OCI-LY1 (cell line): ENCODE data around the gene PPP5C.

Source experiments
- H2AFZ ChIP-seq: fragments of 200-600 bp; sonication (generic), shearing (Covaris generic); 2 replicates; pipeline ENCODE4 v1.6.0; 2014; ENCODE audit warnings: antibody characterized with exemption, mild to moderate bottlenecking, low read length
- H3F3A ChIP-seq: fragments of 200-600 bp; sonication (generic), shearing (Covaris generic); 2 replicates; pipeline ENCODE4 v1.6.0; 2014; ENCODE audit warnings: mild to moderate bottlenecking, antibody characterized with exemption, low read length, moderate library complexity; ENCODE audit not compliant: insufficient read depth
- H3K27ac ChIP-seq: fragments of 200-600 bp; sonication (generic); 2 replicates; pipeline ENCODE4 v1.5.1; 2014; ENCODE audit warnings: low read length, mixed run types, mild to moderate bottlenecking, low read depth; ENCODE audit not compliant: poor library complexity, severe bottlenecking
- H3K27me3 ChIP-seq: fragments of 200-600 bp; sonication (generic); 2 replicates; pipeline ENCODE4 v1.6.0; 2014; ENCODE audit warnings: antibody characterized with exemption, mild to moderate bottlenecking, low read length, moderate library complexity; ENCODE audit not compliant: insufficient read depth
- H3K36me3 ChIP-seq: fragments of 200-600 bp; sonication (generic); 2 replicates; pipeline ENCODE4 v1.6.1; 2014; ENCODE audit warnings: mild to moderate bottlenecking, antibody characterized with exemption, low read length, moderate library complexity, mixed read lengths; ENCODE audit not compliant: insufficient read depth
- H3K4me1 ChIP-seq: fragments of 200-600 bp; sonication (generic); 2 replicates; pipeline ENCODE4 v1.5.1; 2014; ENCODE audit warnings: mild to moderate bottlenecking, low read length, moderate library complexity; ENCODE audit not compliant: insufficient read depth, severe bottlenecking
- H3K4me2 ChIP-seq: fragments of 200-600 bp; sonication (generic), shearing (Covaris generic); 2 replicates; pipeline ENCODE4 v1.6.1; 2014; ENCODE audit warnings: low read length
- H3K4me3 ChIP-seq: fragments of 200-600 bp; sonication (generic); 2 replicates; pipeline ENCODE4 v1.5.1; 2014; ENCODE audit warnings: low read length, low read depth, mild to moderate bottlenecking, mixed read lengths; ENCODE audit not compliant: poor library complexity, severe bottlenecking
- H3K79me2 ChIP-seq: fragments of 200-600 bp; shearing (Covaris generic); 2 replicates; pipeline ENCODE4 v1.6.1; 2016; ENCODE audit warnings: mixed run types, low read length, mixed read lengths; ENCODE audit not compliant: insufficient read depth
- H3K9ac ChIP-seq: fragments of 200-600 bp; sonication (generic), shearing (Covaris generic); 2 replicates; pipeline ENCODE4 v1.6.1; 2014; ENCODE audit warnings: mild to moderate bottlenecking, low read length, mixed read lengths
- H3K9me2 ChIP-seq: fragments of 200-600 bp; sonication (generic), shearing (Covaris generic); 2 replicates; pipeline ENCODE4 v1.6.1; 2014; ENCODE audit warnings: low read depth, mild to moderate bottlenecking, low read length, mixed read lengths
- H3K9me3 ChIP-seq: fragments of 200-600 bp; shearing (Covaris generic); 2 replicates; pipeline ENCODE4 v1.6.1; 2014; ENCODE audit warnings: low read length, mixed read lengths
- H4K20me1 ChIP-seq: fragments of 200-600 bp; sonication (generic), shearing (Covaris generic); 2 replicates; pipeline ENCODE4 v1.6.0; 2016; ENCODE audit warnings: mild to moderate bottlenecking, low read length; ENCODE audit not compliant: insufficient read depth
- CTCF ChIP-seq: fragments of 200-600 bp; sonication (generic), shearing (Covaris generic); IDR thresholded peaks from 2 replicates; pipeline ENCODE4 v1.5.1; 2017; ENCODE audit warnings: mild to moderate bottlenecking, antibody characterized with exemption, low read length, moderate library complexity, mixed read lengths
- EZH2 ChIP-seq: fragments of 200-600 bp; sonication (generic), shearing (Covaris generic); IDR thresholded peaks from 2 replicates; pipeline ENCODE4 v1.8.0; 2017; ENCODE audit warnings: borderline replicate concordance, mixed run types, mild to moderate bottlenecking, antibody characterized with exemption, low read length, moderate library complexity, mixed read lengths

PPP5C gene

GRCh38 chr19:46345157-46345556 lies 1.7 kb upstream of the PPP5C start:
- Histone ChIP-seq H3K4me1 (peaks cover 25% of the 10 kb centered on the region), H3K79me2 (peaks cover 16% of the 10 kb centered on the region), H3K9me3 (no peaks in the 10 kb centered on the region), H3K9me2 (no peaks in the 10 kb centered on the region), H3K36me3 (no peaks in the 10 kb centered on the region), H3F3A (no peaks in the 10 kb centered on the region), H4K20me1 (no peaks in the 10 kb centered on the region), H3K4me3 (no peak overlapping the region), H3K4me2 (no peak overlapping the region), H3K27ac (no peak overlapping the region), H2AFZ (no peak overlapping the region), H3K9ac (no peak overlapping the region), H3K27me3 (no peaks in the 10 kb centered on the region; the same call in none of the 2 replicates)
- no peak for TF ChIP-seq EZH2
- TF ChIP-seq CTCF, result no peak

GRCh38 chr19:46347572-46347883 lies 641 bp downstream of the PPP5C start:
- peaks cover 24% of the 10 kb centered on the region for H3K79me2 ChIP-seq
- no peaks in the 10 kb centered on the region for H4K20me1 ChIP-seq
- H3K4me3 ChIP-seq, result peak overlapping the region; percentile 92
- H3K9me2 ChIP-seq, result no peaks in the 10 kb centered on the region
- H3K27me3 ChIP-seq, result no peaks in the 10 kb centered on the region
- TF ChIP-seq EZH2 (no peak), CTCF (peak; percentile 0; the same call in 1 of the 2 replicates)
- H3K4me1 ChIP-seq, result peaks cover 49% of the 10 kb centered on the region
- peak overlapping the region; percentile 97 for H3K9ac ChIP-seq
- no peaks in the 10 kb centered on the region for H3K9me3 ChIP-seq
- H3K36me3 ChIP-seq, result peaks cover 7% of the 10 kb centered on the region; the same call in 1 of the 2 replicates
- no peaks in the 10 kb centered on the region for H3F3A ChIP-seq
- H3K4me2 ChIP-seq, result peak overlapping the region; percentile 99
- H2AFZ ChIP-seq, result no peak overlapping the region
- H3K27ac ChIP-seq, result peak overlapping the region; percentile 69

- no peak for TF ChIP-seq EZH2
- TF ChIP-seq CTCF, result no peak
- peak overlapping the region; percentile 92 for H3K4me3 ChIP-seq
- H3K4me1 ChIP-seq, result peaks cover 53% of the 10 kb centered on the region
- H3K4me2 ChIP-seq, result peak overlapping the region; percentile 99
- peaks cover 24% of the 10 kb centered on the region for H3K79me2 ChIP-seq
- peaks cover 9% of the 10 kb centered on the region; the same call in 1 of the 2 replicates for H3K36me3 ChIP-seq
- no peaks in the 10 kb centered on the region for H3K9me3 ChIP-seq
- no peaks in the 10 kb centered on the region for H4K20me1 ChIP-seq
- peak overlapping the region; percentile 97 for H3K9ac ChIP-seq
- no peaks in the 10 kb centered on the region for H3F3A ChIP-seq
- peak overlapping the region; percentile 69 for H3K27ac ChIP-seq
- no peak overlapping the region for H2AFZ ChIP-seq
- no peaks in the 10 kb centered on the region for H3K9me2 ChIP-seq
- H3K27me3 ChIP-seq, result no peaks in the 10 kb centered on the region
Measured at GRCh38 chr19:46347985-46348384, 1.1 kb downstream of the PPP5C start.
